ENCODE measurements around the gene ESPNL.

The ESPNL gene

DNA sequence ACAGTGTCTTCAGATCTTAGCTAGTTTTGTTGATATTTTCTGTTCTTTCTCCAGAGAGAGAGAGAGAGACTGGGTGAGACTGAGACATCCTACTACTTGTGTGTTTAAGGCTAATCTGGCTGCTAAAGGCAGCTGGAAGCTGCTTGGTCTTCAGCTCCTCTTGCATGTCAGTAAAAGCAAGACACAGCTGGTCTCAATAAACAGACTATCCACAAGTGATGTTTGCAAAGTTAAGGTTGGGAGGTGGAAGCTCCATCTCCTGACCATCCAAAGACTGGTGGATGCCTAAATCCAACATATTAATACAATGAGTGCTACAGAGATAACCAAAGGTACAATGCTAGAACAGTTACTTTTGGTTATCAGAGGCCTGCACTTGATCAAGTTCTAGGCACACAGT is 76.5 kb downstream of the ESPNL start:
- no peak for DNase-seq

DNA sequence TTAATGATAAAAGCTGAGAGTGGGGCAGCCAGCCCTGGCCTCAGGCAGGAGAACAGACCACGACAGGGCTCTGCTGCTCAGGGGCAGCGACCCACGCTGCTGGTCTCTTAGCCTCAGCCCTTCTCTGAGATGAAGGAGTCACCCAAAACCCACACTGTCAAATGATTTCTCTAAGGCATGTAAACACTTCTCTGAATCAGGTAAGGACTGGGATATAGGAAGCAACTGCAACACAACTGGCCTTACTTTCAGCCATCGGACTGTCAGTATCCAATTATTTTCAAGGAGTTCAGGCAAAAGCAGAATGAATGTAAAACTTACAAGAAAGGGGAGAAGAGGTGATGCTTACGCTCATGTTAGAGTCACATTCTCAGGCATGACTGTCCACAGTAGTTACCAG is 80.4 kb downstream of the ESPNL start:
- no peak for DNase-seq

DNA sequence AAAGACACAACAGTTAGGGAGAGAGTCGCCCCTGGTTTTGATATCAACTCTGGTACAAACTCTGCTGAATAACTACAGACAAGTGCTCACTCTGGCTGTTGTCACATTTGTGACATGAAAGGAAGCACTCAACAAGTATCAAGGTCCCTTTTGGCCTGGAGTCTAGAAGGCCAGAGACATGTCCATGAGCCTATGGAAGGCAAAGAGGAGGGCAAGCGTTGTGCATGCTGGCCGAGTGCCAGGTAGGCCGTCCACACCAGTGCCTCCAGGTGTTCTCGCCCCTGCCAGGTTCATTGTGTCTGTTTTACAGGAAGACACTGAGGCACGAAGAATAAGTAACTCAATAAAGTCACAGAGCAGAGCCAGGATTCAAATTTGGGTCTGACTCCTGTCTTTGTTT is 82.2 kb downstream of the ESPNL start:
- no peak for DNase-seq
